ENCODE results near the gene FLT4.
A peak's percentile ranks its signal among the peaks of the same experiment; 100 is the strongest.

Gene FLT4

GRCh38 chr5:180625791-180626660, 23.4 kb downstream of the FLT4 start:
- DNase-seq (ENCODE audit: low spot score) = no peak

GRCh38 chr5:180625125-180625790, 24.1 kb downstream of the FLT4 start:
- DNase-seq (ENCODE audit: low spot score) = no peak

GRCh38 chr5:180624587-180624986, 24.8 kb downstream of the FLT4 start:
- DNase-seq (ENCODE audit: low spot score) = no peak

GRCh38 chr5:180623844-180624243, 25.6 kb downstream of the FLT4 start:
- no peak for DNase-seq (ENCODE audit: low spot score)

- no peak for DNase-seq (ENCODE audit: low spot score)
Measured at GRCh38 chr5:180623411-180623834, 26.0 kb downstream of the FLT4 start.

GRCh38 chr5:180622910-180623309, 26.5 kb downstream of the FLT4 start:
- DNase-seq (ENCODE audit: low spot score) = no peak

GRCh38 chr5:180621311-180621710, 28.1 kb downstream of the FLT4 start:
- no peak for DNase-seq (ENCODE audit: low spot score)

- no peak for DNase-seq (ENCODE audit: low spot score)
Measured at GRCh38 chr5:180620014-180620413, 29.4 kb downstream of the FLT4 start.

- DNase-seq (ENCODE audit: low spot score) = no peak
Measured at GRCh38 chr5:180619563-180619915, 29.9 kb downstream of the FLT4 start.

GRCh38 chr5:180618829-180619562, 30.4 kb downstream of the FLT4 start:
- peak; percentile 68 for DNase-seq (ENCODE audit: low spot score)

GRCh38 chr5:180618487-180618828, 30.9 kb downstream of the FLT4 start:
- no peak for DNase-seq (ENCODE audit: low spot score)

GRCh38 chr5:180613814-180614188, 35.6 kb downstream of the FLT4 start:
- no peak for DNase-seq (ENCODE audit: low spot score)

GRCh38 chr5:180613188-180613813, 36.1 kb downstream of the FLT4 start:
- DNase-seq (ENCODE audit: low spot score) = no peak

- no peak for DNase-seq (ENCODE audit: low spot score)
Measured at GRCh38 chr5:180612683-180613082, 36.7 kb downstream of the FLT4 start.

- DNase-seq (ENCODE audit: low spot score) = no peak
Measured at GRCh38 chr5:180611140-180611850, 38.1 kb downstream of the FLT4 start.

GRCh38 chr5:180609817-180610550, 39.4 kb downstream of the FLT4 start:
- DNase-seq (ENCODE audit: low spot score) = no peak

GRCh38 chr5:180609386-180609785, 40.0 kb downstream of the FLT4 start:
- no peak for DNase-seq (ENCODE audit: low spot score)

GRCh38 chr5:180608572-180609310, 40.7 kb downstream of the FLT4 start:
- no peak for DNase-seq (ENCODE audit: low spot score)

GRCh38 chr5:180607861-180608571, 41.4 kb downstream of the FLT4 start:
- DNase-seq (ENCODE audit: low spot score) = no peak
